Right lobe of liver (tissue), 4 donors: ENCODE data around the gene SV2B.

Experiments used
- POLR2A ChIP-seq: fragments of 450-650 bp; IDR thresholded peaks from one replicate; pipeline ENCODE4 v1.6.1; 2017; ENCODE audit warnings: antibody characterized with exemption, mild to moderate bottlenecking
- TF ChIP-seq, protein P1 (sequence below), 4 donors: fragments of 200-600 bp in 3 of 4; fragments of 450-650 bp in 1 of 4; IDR thresholded peaks; one replicate each; pipeline versions ENCODE4 v1.5.1 to v1.8.0; 2016 to 2022; ENCODE audit warnings: antibody characterized with exemption in 4 of 4, mild to moderate bottlenecking in 2 of 4
- donor health status: DM: no; HTN: no; CAD: no.
- donor health status: DM: no; HTN: no; CAD: no.
- donor health status: DM: no; HTN: yes; CAD: no.

DNA sequence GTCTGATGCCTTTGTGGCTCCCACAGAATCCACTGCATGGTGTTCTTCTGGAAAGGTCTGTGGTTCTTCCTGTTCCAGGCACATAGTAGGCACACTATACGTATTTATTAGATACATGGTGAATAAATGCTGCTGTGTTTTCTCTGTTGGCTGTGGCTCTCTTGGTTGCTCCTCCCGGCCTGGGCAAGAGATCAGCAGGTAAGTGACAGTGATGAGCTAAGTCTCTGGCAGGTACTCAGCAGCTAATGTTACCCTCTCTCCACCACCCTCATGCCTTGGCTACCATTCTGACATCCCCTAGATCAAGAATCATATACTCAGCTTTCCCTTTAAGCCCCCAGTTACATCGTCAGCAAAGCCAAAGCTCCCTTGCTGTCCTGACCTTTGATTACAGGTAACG, 8.4 kb downstream of the SV2B start:
- TF ChIP-seq, protein P1, sequence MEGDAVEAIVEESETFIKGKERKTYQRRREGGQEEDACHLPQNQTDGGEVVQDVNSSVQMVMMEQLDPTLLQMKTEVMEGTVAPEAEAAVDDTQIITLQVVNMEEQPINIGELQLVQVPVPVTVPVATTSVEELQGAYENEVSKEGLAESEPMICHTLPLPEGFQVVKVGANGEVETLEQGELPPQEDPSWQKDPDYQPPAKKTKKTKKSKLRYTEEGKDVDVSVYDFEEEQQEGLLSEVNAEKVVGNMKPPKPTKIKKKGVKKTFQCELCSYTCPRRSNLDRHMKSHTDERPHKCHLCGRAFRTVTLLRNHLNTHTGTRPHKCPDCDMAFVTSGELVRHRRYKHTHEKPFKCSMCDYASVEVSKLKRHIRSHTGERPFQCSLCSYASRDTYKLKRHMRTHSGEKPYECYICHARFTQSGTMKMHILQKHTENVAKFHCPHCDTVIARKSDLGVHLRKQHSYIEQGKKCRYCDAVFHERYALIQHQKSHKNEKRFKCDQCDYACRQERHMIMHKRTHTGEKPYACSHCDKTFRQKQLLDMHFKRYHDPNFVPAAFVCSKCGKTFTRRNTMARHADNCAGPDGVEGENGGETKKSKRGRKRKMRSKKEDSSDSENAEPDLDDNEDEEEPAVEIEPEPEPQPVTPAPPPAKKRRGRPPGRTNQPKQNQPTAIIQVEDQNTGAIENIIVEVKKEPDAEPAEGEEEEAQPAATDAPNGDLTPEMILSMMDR (IDR thresholded peaks at IDR 0.05): no peak
- no peak for TF ChIP-seq POLR2A
